NOMO-1 treated with dmso at 0.1 percent for 144 hours (cell line): Measurements from ENCODE around the gene CIAO2B.
"Not testable (repeated sequence)": the region's sequence is repeated elsewhere in the genome, so short reads cannot be mapped to it uniquely, and the experiment has no call there.

Experiments used
- DNase-seq: peaks from one replicate; lab custom pipeline; 2025; ENCODE audit not compliant: unreplicated experiment; lab: John Stamatoyannopoulos, UW

The CIAO2B gene

DNA sequence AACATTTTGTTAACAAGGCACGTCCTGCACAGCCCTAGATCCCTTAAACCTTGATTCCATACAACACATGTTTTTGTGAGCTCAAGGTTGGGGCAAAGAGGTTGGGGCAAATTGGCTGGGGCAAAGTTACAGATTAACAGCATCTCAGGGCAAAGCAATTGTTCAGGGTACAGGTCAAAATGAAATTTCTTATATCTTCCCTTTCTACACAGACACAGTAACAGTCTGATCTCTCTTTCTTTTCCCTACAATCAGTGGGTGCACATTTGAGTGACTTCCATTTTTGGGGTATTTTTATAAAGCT, 21.9 kb upstream of the CIAO2B start:
- not testable (repeated sequence) for DNase-seq

DNA sequence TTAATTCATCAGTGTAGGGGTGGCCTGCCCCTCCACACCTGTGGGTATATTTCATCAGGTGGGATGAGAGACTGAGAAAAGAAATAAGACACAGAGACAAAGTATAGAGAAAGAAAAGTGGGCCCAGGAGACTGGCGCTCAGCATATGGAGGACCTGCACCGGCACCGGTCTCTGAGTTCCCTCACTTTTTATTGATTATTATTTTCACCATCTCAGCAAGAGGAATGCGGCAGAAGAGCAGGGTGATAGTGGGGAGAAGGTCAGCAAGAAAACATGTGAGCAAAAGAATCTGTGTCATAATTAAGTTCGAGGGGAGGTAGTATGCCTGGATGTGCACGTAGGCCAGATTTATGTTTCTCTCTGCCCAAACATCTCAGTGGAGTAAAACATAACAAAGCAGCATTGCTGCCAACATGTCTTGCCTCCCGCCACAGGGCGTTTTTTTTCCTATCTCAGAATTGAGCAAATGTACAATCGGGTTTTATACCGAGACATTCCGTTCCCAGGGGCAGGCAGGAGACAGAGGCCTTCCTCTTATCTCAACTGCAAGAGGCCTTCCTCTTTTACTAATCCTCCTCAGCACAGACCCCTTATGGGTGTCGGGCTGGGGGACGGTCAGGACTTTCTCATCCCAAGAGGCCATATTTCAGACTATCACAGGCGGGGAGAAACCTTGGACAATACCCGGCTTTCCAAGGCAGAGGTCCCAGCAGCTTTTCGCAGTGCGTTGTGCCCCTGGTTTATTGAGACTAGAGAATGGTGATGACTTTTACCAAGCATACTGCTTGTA, 21.4 kb upstream of the CIAO2B start:
- not testable (repeated sequence) for DNase-seq

DNA sequence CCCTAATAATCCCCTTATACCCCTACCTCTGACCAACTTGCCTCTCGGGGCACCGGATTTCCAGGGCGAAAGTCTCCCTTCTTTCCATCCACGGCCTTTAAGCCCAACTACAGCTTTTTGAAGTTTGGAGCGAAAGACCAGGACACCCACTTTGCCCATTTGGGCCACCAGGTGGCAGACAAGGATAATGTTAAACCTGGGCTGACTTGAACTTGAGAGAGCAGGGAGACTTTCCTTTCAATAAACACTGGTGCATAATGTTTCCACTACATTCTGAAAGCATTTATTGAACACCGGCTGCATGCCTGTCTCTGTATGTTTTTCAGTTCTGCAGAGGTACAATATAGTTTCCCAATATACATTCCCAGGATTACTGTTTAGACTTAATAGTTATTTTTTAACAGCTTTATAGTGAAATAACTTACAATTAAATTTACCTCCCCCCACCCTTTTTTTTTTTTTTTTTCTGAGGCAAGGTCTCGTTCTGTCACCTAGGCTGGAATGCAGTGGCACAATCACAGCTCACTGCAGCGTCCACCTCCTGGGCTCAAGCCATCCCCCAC, 20.0 kb upstream of the CIAO2B start:
- DNase-seq, result peak; percentile 9

DNA sequence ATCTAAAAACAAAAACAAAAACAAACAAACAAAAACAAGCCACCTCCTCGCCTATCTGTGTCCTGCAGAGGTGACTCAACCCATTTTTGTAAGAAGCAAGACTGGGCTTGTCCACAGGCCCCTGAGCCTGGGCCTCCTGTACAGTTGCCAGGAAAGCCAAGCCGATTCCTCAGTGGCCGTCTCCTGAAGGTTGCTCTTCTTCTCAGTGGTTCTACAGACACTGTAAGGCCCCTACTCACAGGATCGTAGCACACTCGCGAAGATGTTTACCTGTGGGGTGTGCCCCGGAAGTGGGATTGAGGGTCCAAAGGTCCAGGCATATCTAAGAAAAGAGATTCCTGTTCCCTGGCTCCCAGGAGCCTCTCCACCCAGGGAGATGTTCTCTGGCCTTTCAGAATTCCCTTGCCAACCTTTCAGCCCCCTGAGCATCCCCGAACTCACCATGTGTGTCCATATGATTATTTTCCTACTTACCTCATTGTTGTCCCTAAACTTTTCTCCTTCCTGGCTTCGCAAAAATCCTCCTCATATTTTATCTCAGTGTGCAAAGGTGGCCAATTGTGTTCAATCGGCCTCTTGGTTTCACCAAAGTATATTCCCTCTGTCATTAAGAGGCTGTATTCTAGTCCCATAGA, 19.4 kb upstream of the CIAO2B start:
- no peak for DNase-seq

DNA sequence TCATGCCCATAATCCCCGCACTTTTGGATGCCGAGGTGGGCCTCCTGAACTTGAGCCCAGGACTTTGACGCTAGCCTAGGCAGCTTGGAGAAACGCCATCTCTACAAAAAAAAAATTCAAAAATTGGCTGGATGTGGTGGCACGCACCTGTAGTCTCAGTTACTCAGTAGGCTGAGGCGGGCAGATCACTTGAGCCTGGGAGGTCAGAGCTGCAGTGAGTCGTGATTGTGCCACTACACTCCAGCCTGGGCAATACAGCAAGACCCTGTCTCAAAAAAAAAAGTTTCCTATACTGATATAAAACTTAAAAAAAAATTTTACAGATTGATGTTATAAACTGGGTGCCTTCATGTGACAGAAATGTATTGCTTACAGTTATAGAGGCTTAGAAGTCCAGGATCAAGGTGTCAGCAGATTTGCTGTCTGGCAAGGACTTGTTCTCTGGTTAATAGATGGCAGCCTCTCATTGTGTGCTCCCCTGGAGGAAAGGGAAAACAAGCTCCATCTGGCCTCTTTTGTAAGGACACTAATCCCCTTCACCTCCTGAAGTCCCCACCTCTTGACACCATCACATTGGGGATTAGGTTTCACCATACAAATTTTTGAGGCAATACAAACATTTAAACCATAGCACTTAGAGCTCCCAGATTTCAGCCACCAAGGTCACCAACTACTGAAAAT, 18.4 kb upstream of the CIAO2B start:
- DNase-seq, result no peak

DNA sequence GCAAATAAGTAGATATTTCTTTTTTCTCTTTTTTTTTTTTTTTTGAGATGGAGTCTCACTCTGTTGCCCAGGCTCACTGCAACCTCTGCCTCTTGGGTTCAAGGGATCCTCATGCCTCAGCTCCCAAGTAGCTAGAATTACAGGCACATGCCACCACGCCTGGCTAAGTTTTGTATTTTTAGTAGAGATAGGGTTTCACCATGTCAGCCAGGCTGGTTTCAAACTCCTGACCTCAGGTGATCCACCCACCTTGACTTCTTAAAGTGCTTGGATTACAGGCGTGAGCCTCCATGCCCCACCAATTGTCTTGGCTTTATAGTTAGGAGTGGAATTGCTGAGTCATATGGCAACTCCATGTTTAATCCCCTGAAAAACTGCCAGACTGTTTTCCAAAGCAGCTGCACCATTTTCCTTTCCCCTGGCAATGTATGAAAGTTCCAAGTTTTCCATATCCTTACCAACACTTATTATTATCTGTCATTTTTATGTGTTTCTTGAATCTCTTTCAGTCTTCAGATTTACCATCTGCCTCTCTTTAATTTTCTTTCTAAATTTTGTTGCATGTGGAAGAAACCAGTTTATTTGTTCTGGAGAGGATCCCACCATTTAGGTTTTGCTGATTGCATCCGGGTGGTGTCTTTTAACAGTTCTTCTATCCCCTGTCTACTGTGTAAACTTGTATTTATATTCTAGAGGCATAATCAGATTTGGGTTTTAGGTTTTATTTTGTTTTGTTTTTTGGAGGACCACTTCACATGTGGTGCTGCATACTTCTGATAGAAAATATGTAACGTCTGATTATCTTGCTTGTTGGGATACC, 17.0 kb upstream of the CIAO2B start:
- no peak for DNase-seq

DNA sequence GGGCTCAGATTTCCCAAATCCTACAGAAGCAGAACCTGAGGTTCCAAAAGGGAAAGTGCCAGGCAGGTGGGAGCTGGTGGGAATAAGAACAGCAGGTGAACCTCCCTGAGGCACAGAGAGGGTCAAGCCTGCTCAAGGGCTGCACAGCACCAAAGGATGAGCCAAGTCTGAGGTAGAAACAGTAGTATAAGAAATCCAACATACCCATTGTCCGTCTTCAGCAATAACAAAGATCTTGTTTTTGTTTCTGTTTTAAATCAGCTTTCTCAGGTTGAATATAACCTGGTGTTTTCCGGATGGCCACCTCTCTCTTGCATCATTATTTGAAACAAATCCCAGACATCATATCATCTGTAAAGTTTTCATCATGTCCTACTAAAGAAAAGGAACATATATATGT, 16.2 kb upstream of the CIAO2B start:
- no peak for DNase-seq

DNA sequence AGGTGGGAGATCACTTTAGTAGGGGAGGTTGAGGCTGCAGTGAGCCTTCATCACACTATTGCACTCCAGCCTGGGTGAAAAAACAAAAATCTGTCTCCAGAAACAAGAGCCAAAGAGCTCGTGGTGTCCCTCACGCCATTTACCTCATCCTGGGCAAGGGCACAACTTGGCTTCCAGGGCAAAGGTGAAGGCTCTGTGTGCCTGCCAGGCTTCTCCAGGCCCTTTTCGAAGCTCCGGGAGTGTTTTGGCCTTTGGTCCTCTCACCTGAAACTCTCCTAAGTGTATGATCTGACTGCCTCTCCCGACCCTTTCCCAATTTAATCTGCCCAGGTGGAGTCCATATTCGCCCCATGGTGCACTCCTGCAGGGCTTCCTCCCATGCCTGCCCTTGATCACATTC, 15.3 kb upstream of the CIAO2B start:
- DNase-seq, result no peak

DNA sequence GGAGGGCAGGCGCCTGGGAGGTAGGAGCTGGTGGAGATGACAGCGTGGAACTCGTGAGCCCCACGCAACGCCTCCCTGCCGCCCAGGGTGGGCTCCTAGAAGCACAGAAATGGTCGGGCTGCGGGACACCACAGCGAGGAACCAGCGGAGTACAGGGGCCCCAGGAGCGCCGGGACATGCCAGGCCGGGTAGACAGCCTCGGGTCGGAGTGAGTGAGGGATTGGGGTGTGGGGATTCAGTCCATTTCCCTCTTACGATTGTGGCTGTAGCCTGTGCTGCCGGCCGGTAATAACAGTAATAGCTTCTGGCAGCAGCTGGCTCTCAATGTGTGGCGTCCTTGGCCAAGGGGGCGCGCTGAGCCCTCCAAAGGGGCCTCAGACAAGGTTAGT, 14.6 kb upstream of the CIAO2B start:
- DNase-seq, result no peak

DNA sequence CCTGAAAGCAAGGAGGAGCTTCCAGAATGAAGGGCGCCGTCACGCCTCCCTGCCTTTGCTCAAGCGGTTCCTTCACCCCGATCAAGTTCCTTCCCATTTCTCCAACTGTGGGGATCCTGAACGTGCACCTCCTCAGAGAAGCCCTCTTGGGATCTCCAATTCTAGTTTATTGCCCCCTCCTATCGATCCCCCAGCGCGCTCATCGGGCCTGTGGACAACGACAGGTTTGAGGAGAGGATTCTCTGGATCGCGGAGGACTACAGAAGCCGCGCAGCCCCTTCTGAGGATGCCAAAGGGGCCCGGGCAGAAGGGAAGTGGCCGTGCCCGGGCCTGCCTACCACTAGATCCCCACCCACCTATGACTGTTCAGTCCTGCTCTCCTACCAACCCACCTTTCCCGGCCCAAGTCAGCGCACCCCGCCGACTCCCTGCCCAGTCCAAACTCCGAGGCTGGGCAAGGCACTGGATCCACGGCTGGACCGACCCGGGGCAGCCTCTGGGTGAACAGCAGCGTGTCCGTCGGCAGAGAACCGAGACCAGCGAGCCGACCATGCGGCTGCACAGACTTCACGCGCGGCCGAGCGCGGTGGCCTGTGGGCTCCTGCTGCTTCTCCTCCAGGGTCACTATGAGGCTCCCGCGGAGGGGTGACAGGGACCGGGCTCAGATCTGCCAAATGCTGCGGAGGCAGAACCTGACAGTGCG, 14.1 kb upstream of the CIAO2B start:
- DNase-seq, result no peak

DNA sequence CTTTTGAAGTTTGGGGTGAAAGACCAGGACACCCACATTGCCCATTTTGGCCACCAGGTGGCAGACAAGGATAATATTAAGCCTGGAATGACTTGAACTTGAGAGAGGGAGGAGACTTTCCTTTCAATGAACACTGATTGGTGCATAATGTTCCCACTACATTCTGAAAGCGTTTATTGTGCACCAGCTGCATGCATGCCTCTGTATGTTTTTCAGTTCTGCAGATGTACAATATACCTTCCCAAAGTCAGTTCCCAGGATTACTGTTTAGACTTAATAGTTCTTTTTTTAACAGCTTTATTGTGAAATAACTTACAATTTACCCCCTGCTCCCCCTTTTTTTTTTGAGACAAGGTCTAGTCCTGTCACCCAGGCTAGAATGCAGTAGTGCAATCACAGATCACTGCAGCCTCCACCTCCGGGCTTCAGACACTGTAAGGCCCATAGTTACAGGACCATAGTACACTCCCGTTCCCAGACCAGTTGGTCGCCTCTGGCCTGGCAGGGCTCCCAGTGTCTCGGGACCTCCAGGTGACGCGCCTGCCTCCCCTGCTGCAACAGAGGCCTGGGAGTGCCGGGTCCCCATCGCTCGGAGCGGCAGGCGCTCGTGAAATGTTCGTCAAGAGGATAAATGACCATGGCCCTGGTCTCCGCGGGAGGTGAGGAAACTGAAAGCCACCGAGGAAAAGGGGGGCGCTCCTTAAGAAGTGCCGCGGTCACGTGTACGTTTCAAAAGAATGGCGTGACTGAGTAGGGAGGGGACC, 13.3 kb upstream of the CIAO2B start:
- DNase-seq, result peak; percentile 57

DNA sequence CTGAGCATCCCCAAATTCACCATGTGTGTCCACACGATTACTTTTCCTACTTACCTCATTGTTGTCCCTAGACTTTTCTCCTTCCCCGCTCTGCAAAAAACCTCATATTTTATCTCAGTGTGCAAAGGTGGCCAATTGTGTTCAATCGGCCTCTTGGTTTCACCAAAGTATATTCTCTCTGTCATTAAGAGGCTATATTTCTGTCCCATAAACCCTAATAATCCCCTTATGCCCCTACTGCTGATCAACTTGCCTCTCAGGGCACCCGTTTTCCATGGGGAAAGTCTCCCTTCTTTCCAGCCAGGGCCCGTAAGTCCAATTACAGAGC, 12.7 kb upstream of the CIAO2B start:
- no peak for DNase-seq

DNA sequence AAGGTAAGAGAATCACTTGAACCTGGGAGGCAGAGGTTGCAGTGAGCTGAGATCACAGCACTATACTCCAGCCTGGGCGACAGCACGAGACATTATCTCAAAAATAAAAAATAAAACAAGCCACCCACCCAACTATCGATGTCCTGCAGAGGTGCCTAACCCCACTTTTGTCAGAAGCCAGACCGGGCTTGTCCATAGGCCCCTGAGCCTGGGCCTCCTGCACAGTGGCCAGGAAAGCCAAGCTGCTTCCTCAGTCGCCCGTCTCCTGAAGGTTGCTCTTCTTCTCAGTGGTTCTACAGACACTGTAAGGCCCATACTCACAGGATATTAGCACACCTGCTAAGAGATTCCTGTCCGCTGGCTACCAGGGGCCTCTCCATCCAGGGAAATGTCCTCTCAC, 12.3 kb upstream of the CIAO2B start:
- DNase-seq, result no peak

DNA sequence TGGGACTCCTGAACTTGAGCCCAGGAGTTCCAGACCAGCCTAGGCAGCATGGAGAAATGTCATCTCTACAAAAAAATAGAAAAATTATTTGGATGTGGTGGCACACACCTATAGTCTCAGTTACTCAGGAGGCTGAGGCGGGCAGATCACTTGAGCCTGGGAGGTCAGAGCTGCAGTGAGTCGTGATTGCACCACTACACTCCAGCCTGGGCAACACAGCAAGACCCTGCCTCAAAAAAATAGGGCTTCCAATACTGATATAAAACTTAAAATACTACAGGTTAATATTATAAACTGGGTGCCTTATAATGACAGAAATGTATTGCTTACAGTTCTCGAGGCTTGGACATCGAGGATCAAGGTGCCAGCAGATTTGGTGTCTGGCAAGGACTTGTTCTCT, 11.7 kb upstream of the CIAO2B start:
- DNase-seq, result no peak

DNA sequence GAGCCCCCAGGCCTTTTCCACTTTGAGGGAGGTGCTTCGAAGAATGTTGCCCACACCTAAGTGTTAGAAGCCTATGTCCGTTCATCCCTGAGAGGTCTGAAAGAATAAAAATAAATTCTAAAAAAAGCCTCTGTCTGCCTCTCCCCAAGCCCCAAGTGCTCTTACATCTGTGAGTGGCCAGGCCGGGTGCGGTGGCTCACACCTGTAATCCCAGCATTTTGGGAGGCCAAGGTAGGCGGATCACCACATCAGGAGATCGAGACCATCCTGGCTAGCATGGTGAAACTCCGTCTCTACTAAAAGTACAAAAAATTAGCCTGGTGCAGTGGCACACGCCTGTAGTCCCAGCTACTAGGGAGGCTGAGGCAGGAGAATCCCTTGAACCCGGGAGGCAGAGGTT, 10.8 kb upstream of the CIAO2B start:
- DNase-seq, result not testable (repeated sequence)

DNA sequence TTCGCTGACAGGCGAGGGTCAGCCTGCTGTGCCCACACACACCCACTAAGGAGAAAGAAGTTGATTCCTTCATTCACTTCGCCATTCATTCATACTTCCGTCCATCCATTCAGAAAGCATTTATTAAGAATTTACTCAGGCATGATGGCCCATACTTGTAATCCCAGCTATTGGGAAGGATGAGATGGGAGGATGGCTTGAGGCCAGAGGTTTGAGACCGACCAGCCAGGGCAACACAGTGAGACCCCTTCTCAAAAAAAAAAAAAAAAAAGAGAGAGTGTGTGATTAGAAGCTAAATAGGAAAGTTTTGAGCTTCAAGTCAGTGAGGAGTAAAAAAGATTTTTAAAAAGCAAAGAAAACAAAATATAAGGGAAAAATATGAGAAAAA, 9.8 kb upstream of the CIAO2B start:
- DNase-seq, result no peak

DNA sequence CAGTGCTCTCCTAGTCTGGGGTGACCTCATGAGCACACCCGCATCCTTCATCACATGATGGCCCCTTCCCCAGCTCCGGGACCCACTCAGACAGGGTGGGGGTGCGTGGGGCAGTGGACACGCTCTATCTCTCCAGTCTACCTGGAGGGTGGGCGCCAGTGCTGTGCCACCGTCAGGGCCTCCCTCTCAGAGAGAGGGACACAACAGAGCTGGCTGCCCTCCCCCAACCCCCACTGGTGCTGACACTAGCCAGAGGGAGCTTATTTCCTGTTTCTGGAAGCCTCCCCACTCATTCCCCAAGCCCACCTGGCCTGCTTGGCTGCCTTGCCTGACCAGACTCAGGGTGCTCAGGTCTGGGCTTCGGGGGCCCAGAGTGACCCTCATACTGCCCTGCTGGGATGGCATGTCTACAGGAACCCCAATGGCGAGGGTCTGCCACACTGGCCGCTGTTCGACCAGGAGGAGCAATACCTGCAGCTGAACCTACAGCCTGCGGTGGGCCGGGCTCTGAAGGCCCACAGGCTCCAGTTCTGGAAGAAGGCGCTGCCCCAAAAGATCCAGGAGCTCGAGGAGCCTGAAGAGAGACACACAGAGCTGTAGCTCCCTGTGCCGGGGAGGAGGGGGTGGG, 9.3 kb upstream of the CIAO2B start:
- no peak for DNase-seq

DNA sequence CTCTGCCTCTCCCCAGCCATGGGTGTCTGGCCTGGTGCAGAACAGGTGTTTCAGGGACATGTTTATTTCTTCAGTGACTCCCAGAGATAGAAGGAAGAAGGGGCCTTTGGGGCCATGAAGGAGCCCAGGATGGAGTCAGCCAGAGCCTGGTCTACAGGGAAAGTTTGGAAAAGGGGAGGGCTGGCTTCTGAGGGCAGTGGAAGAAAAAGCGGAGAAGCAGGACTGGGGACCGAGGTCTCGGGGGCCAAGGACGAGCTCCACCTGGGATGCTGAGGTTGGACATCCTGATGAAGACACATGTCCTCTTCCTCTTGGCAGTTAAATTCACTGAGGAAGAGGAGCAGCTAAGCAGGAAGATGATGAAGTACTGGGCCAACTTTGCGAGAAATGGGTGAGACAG, 8.8 kb upstream of the CIAO2B start:
- DNase-seq, result no peak

DNA sequence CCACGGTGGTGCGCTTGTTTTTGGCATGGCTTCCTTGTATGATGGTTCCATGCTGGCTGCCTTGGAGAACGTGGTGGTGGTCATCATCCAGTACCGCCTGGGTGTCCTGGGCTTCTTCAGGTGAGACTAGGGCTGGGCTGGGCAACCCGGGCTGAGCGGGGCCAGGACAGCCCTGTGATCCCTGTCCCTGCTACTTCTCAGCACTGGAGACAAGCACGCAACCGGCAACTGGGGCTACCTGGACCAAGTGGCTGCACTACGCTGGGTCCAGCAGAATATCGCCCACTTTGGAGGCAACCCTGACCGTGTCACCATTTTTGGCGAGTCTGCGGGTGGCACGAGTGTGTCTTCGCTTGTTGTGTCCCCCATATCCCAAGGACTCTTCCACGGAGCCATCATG, 6.0 kb upstream of the CIAO2B start:
- no peak for DNase-seq

DNA sequence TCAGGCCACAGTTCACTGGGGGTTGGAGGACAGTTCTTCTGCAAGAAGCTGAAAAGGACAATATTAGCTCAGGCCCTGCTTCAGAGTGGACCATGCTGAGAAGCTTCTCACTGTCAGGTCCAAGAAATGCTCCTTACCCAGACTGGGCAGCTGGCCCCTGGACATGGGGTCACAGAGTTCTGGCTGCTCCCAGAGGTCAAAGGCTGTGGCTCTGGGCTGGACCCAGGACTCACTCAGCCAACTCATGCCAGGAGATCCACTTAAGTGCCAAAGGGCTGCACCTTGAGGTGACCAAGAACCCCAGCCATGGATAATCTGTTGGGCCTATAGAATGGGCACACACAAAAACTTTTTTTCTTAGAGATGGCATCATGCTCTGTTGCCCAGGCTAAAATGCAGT, 5.2 kb upstream of the CIAO2B start:
- no peak for DNase-seq
